Measurements from ENCODE around the gene ALDH1A1. TPM values are rescaled to one million over a fixed set of nuclear protein-coding genes. Genes with fewer than 3 reads are reported as not detected.
"Not testable (repeated sequence)": the region's sequence is repeated elsewhere in the genome, so short reads cannot be mapped to it uniquely, and the experiment has no call there.

Gene ALDH1A1
- total and polyA plus RNA-seq, 2 of the 8 experiments (the other 6 are each of a cell fraction or from before 2014, with no cell fraction given): 0.50 to 0.82 TPM

GRCh38 chr9:72939581-72939980 is 13.3 kb downstream of the ALDH1A1 start:
- H3K27ac ChIP-seq (ENCODE audit: low read depth, low read length); DNase-seq (ENCODE audit: low read depth in 1 of 2, low spot score in 2 of 2); H3K18ac ChIP-seq (ENCODE audit: extremely low read depth, low read length); H3K14ac ChIP-seq (ENCODE audit: insufficient read length); H3K23me2 ChIP-seq (ENCODE audit: low read depth, low read length); H3K4ac ChIP-seq (replicated peaks; ENCODE audit: insufficient read length, low read depth, low read length); H3K9ac ChIP-seq (replicated peaks in 1 of 4; ENCODE audit: extremely low read depth in 1 of 4, low read depth in 3 of 4, low read length in 3 of 4); H2BK15ac ChIP-seq (ENCODE audit: low read length); H3K4me2 ChIP-seq (ENCODE audit: insufficient read depth in 1 of 2, low read depth in 2 of 2, low read length in 2 of 2); H3K79me2 ChIP-seq (ENCODE audit: control insufficient read depth in 1 of 2, insufficient read depth in 2 of 2, low read length in 2 of 2); FAIRE-seq; H3K36me3 ChIP-seq (ENCODE audit: control insufficient read depth in 2 of 4, insufficient read depth in 4 of 4, low read length in 3 of 4); H4K8ac ChIP-seq (ENCODE audit: extremely low read depth, insufficient read depth, low read length); H4K5ac ChIP-seq (ENCODE audit: insufficient read length, low read depth, low read length); H2BK5ac ChIP-seq (ENCODE audit: low read depth, low read length); H2BK12ac ChIP-seq (ENCODE audit: low read depth, low read length); H3K4me1 ChIP-seq (replicated peaks in 1 of 4; ENCODE audit: control insufficient read depth in 3 of 4, insufficient read depth in 4 of 4, low read length in 3 of 4); H2AFZ ChIP-seq (ENCODE audit: low read length); H3K23ac ChIP-seq (ENCODE audit: insufficient read length); H2AK5ac ChIP-seq (ENCODE audit: low read depth, low read length); H2BK20ac ChIP-seq (ENCODE audit: low read length); H4K91ac ChIP-seq (replicated peaks; ENCODE audit: insufficient read length, low read length); H3K79me1 ChIP-seq (ENCODE audit: low read depth, low read length); H2BK120ac ChIP-seq (replicated peaks; ENCODE audit: low read depth, low read length); H3K9me3 ChIP-seq (ENCODE audit: insufficient read depth in 2 of 2, low read depth in 1 of 2, low read length in 1 of 2); H3K4me3 ChIP-seq (ENCODE audit: extremely low read depth in 1 of 4, insufficient read depth in 2 of 4, low read depth in 3 of 4, low read length in 4 of 4); POLR2A ChIA-PET (ENCODE audit: partially characterized antibody); H3K27me3 ChIP-seq (replicated peaks in 1 of 4; ENCODE audit: control insufficient read depth in 3 of 4, extremely low read depth in 1 of 4, insufficient read depth in 3 of 4, low read length in 3 of 4); H4K20me1 ChIP-seq (replicated peaks in 1 of 2; ENCODE audit: control insufficient read depth in 1 of 2, insufficient read depth in 2 of 2, low read length in 2 of 2); H3K56ac ChIP-seq (replicated peaks; ENCODE audit: insufficient read length, low read depth, low read length): not testable (repeated sequence)
- CTCF ChIA-PET (ENCODE audit: partially characterized antibody): interaction anchor here (0.6 to 1.1 kb wide), 3 partner anchors 10 to 349 kb away, joined by 3 read pairs; no protein-coding TSS in a partner anchor
- 98% methylated on average over 4 of the region's 6 CpGs; no CpG with 5 or more reads in 1 of the 2 experiments for WGBS, 2 experiments (ENCODE audit: extremely low coverage in 1 of 2, insufficient coverage in 1 of 2, insufficient read length in 1 of 2, insufficient replicate concordance in 2 of 2, low coverage in 1 of 2, low lambda C conversion rate in 2 of 2, missing lambda C conversion rate in 1 of 2)

Data from H1 (cell line).